ENCODE results near the gene CDYL2. TPM values are rescaled to one million over a fixed set of nuclear protein-coding genes. Genes with fewer than 3 reads are reported as not detected.
A peak's percentile ranks its signal among the peaks of the same experiment; 100 is the strongest.

CDYL2 gene
- total RNA-seq, 6 experiments from 2014 or later: 15.4 to 22.5 (median 20.6) TPM

GRCh38 chr16:80718480-80719220 is 85.7 kb downstream of the CDYL2 start:
- peak; percentile 34 for DNase-seq
- Mint-ChIP-seq H3K4me3 (no peak overlapping the region), H3K9me3 (peaks cover 4% of the 10 kb centered on the region; the same call in 1 of the 2 replicates), H3K27ac (no peak overlapping the region; the same call in 1 of the 2 replicates), H3K36me3 (ENCODE audit: low read depth) (peaks cover 1% of the 10 kb centered on the region; the same call in 1 of the 2 replicates), H3K27me3 (ENCODE audit: insufficient read depth) (no peaks in the 10 kb centered on the region; the same call in 1 of the 2 replicates), H3K4me1 (ENCODE audit: low read depth) (peaks cover 28% of the 10 kb centered on the region)
- no peak for TF ChIP-seq CTCF (IDR thresholded peaks at IDR 0.05)

DNA sequence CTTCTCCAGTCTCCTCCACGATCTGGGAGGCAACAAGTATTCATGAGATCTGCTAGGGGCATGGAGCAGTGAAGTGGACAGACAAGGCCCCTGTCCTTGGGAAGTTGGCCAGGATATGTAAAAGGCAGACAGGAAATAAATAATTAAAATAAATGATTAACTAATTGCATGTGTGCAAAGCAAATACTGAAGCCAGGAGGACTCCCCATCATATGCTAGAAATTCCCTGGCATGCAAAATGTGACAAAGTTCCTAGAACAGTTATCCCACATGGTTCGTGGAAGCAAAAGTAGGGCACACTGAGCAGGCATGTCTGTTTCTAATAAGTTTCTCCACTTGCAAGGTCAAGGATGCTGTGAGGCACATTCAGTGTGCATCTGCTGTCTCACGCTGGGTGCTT is 86.8 kb downstream of the CDYL2 start:
- Mint-ChIP-seq H3K4me1 (ENCODE audit: low read depth) (peaks cover 28% of the 10 kb centered on the region), H3K9me3 (peaks cover 3% of the 10 kb centered on the region; the same call in 1 of the 2 replicates), H3K36me3 (ENCODE audit: low read depth) (peaks cover 4% of the 10 kb centered on the region; the same call in 1 of the 2 replicates), H3K4me3 (no peak overlapping the region), H3K27me3 (ENCODE audit: insufficient read depth) (no peaks in the 10 kb centered on the region; the same call in 1 of the 2 replicates), H3K27ac (no peak overlapping the region)
- DNase-seq: no peak
- no peak for TF ChIP-seq CTCF (IDR thresholded peaks at IDR 0.05)

DNA sequence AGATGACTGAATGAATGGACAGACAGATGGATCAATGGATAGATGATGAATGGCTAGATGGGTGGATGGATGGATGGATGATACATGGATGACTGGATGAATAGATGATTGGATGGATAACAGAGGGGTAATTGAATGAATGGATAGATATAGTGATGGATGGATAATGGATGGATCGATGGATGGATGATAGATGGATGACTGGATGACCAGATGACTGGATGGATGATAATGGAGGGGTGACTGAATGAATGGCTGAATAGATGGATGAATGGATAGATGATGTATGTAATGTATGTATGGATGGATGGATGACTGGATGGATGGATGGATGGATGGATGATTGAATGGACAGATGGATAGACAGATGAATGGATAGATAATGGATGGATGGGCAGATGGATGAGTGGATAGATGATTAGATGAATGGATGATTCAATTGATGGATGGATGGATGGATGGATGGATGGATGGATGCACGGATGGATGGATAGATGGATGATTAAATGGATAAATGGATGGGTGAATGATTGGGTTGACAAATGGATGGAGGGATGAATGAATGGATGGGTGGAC is 87.7 kb downstream of the CDYL2 start:
- Mint-ChIP-seq H3K27ac (no peak overlapping the region), H3K27me3 (ENCODE audit: insufficient read depth) (no peaks in the 10 kb centered on the region; the same call in 1 of the 2 replicates), H3K36me3 (ENCODE audit: low read depth) (peaks cover 4% of the 10 kb centered on the region; the same call in 1 of the 2 replicates), H3K9me3 (no peaks in the 10 kb centered on the region), H3K4me3 (no peak overlapping the region), H3K4me1 (ENCODE audit: low read depth) (peaks cover 25% of the 10 kb centered on the region)
- no peak for TF ChIP-seq CTCF (IDR thresholded peaks at IDR 0.05)
- DNase-seq: no peak

GRCh38 chr16:80711406-80711805 is 93.0 kb downstream of the CDYL2 start:
- DNase-seq: no peak
- Mint-ChIP-seq H3K36me3 (ENCODE audit: low read depth) (peaks cover 4% of the 10 kb centered on the region; the same call in 1 of the 2 replicates), H3K4me3 (no peak overlapping the region), H3K27me3 (ENCODE audit: insufficient read depth) (no peaks in the 10 kb centered on the region; the same call in 1 of the 2 replicates), H3K27ac (no peak overlapping the region), H3K9me3 (no peaks in the 10 kb centered on the region), H3K4me1 (ENCODE audit: low read depth) (no peaks in the 10 kb centered on the region)
- no peak for TF ChIP-seq CTCF (IDR thresholded peaks at IDR 0.05)

DNA sequence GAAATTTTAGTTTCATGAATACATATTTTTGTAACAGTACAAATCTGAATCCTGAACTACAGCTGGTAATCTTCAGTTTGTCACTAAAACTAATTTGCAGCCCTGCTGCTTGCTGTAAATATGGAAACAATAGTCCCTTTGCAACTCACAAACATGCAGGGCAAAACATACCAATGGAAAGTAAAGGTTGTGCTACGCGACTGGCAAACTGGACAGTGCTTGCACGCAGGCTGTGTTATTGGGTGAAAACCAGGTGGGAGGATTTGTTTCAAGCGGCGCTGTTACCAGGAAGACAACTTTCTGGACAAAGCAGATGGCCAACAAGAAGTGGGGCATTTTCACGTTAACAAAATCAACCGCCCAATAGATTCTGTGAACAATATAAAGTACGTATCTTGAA is 93.5 kb downstream of the CDYL2 start:
- Mint-ChIP-seq H3K36me3 (ENCODE audit: low read depth) (peaks cover 4% of the 10 kb centered on the region; the same call in 1 of the 2 replicates), H3K27ac (no peak overlapping the region), H3K27me3 (ENCODE audit: insufficient read depth) (no peaks in the 10 kb centered on the region; the same call in 1 of the 2 replicates), H3K4me3 (no peak overlapping the region), H3K9me3 (no peaks in the 10 kb centered on the region), H3K4me1 (ENCODE audit: low read depth) (no peaks in the 10 kb centered on the region; the same call in 1 of the 2 replicates)
- TF ChIP-seq CTCF (IDR thresholded peaks at IDR 0.05): no peak
- no peak for DNase-seq

Data from HFFc6 (cell line).